GM21786 (cell line): ENCODE data around the gene FAM9C.

Experiments
- ATAC-seq: cut with Tn5 transposase; IDR thresholded peaks from one replicate; pipeline ENCODE4 v1.9.1; 2021; ENCODE audit not compliant: unreplicated experiment

FAM9C gene

GRCh38 chrX:13008851-13009250 is 35.6 kb downstream of the FAM9C start:
- no peak for ATAC-seq

GRCh38 chrX:13008189-13008533 is 36.3 kb downstream of the FAM9C start:
- ATAC-seq: peak; percentile 47

GRCh38 chrX:13007519-13008188 is 36.8 kb downstream of the FAM9C start:
- ATAC-seq: peak; percentile 16

GRCh38 chrX:13005661-13006473 is 38.6 kb downstream of the FAM9C start:
- ATAC-seq: peak; percentile 52

GRCh38 chrX:13001961-13002671 is 42.3 kb downstream of the FAM9C start:
- no peak for ATAC-seq

- ATAC-seq: no peak
Observed at GRCh38 chrX:13001097-13001496, 43.3 kb downstream of the FAM9C start.

- peak; percentile 40 for ATAC-seq
Observed at GRCh38 chrX:13000301-13000811, 44.1 kb downstream of the FAM9C start.

- no peak for ATAC-seq
Observed at GRCh38 chrX:12999422-12999821, 45.0 kb downstream of the FAM9C start.

- ATAC-seq: no peak
Observed at GRCh38 chrX:12997906-12998687, 46.3 kb downstream of the FAM9C start.

GRCh38 chrX:12996934-12997435 is 47.4 kb downstream of the FAM9C start:
- ATAC-seq: no peak

- ATAC-seq: no peak
Observed at GRCh38 chrX:12994321-12994720, 50.1 kb downstream of the FAM9C start.

GRCh38 chrX:12993826-12994225 is 50.6 kb downstream of the FAM9C start:
- no peak for ATAC-seq

GRCh38 chrX:12992544-12993118 is 51.8 kb downstream of the FAM9C start:
- no peak for ATAC-seq

- ATAC-seq: no peak
Observed at GRCh38 chrX:12991575-12991974, 52.8 kb downstream of the FAM9C start.

- no peak for ATAC-seq
Observed at GRCh38 chrX:12989461-12989860, 55.0 kb downstream of the FAM9C start.

- no peak for ATAC-seq
Observed at GRCh38 chrX:12988797-12989196, 55.6 kb downstream of the FAM9C start.

- no peak for ATAC-seq
Observed at GRCh38 chrX:12987900-12988594, 56.4 kb downstream of the FAM9C start.

- ATAC-seq: no peak
Observed at GRCh38 chrX:12987340-12987739, 57.1 kb downstream of the FAM9C start.

- ATAC-seq: no peak
Observed at GRCh38 chrX:12986886-12987285, 57.5 kb downstream of the FAM9C start.
